HCT116 (cell line): ENCODE results near the gene SLC13A3.

ENCODE experiments used
- FOSL1 ChIP-seq: IDR thresholded peaks from 2 replicates; pipeline ENCODE4 v1.6.1; 2012; ENCODE audit warnings: low read depth
- SRF ChIP-seq: IDR thresholded peaks from 2 replicates; pipeline ENCODE4 v1.6.1; 2012; ENCODE audit warnings: low read depth
- TF ChIP-seq, protein P1 (sequence below), 3 experiments: fragments of 200-600 bp in 1 of 3; sonication (generic) in 1 of 3; IDR thresholded peaks in 2 of 3; conservative IDR thresholded peaks in 1 of 3; 2 replicates each; pipeline ENCODE4 v1.5.1; 2012 to 2017; ENCODE audit warnings: low read depth in 2 of 3, low read length in 2 of 3, antibody characterized with exemption in 1 of 3, borderline replicate concordance in 1 of 3, control low read depth in 1 of 3, mild to moderate bottlenecking in 1 of 3, mixed read lengths in 1 of 3, mixed run types in 1 of 3, moderate library complexity in 1 of 3; ENCODE audit not compliant: insufficient read depth in 1 of 3

DNA sequence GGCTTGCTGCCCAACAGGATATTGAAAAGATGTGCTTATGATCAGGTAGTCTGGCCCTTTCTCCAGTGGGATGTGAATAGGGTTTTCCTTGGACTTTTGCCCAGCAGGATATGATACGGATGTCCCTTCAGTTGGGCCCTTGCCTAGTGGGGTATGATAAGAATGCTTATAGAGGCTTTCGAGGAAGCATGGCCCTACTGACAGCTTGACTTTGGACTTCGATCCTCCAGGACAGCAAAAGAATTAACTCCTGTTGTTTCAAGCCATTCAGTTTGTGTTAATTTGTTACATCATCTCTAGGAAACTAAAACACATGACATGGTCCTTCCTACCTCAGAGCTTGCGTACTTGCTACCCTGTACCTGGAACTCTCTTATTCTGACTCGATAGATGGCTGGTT is 128.2 kb downstream of the SLC13A3 start:
- no peak for TF ChIP-seq SRF
- TF ChIP-seq, protein P1, sequence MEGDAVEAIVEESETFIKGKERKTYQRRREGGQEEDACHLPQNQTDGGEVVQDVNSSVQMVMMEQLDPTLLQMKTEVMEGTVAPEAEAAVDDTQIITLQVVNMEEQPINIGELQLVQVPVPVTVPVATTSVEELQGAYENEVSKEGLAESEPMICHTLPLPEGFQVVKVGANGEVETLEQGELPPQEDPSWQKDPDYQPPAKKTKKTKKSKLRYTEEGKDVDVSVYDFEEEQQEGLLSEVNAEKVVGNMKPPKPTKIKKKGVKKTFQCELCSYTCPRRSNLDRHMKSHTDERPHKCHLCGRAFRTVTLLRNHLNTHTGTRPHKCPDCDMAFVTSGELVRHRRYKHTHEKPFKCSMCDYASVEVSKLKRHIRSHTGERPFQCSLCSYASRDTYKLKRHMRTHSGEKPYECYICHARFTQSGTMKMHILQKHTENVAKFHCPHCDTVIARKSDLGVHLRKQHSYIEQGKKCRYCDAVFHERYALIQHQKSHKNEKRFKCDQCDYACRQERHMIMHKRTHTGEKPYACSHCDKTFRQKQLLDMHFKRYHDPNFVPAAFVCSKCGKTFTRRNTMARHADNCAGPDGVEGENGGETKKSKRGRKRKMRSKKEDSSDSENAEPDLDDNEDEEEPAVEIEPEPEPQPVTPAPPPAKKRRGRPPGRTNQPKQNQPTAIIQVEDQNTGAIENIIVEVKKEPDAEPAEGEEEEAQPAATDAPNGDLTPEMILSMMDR (IDR thresholded peaks at IDR 0.05 in 2 of 3, conservative IDR thresholded peaks at IDR 0.05 in 1 of 3; ENCODE audit: borderline replicate concordance in 1 of 3, insufficient read depth in 1 of 3, low read depth in 2 of 3, low read length in 2 of 3) = no peak
- TF ChIP-seq FOSL1 = no peak
